HG02759 (cell line): ENCODE results near the gene TMUB1.
"Not testable (repeated sequence)": the region's sequence is repeated elsewhere in the genome, so short reads cannot be mapped to it uniquely, and the experiment has no call there.

ENCODE experiments used
- ATAC-seq: cut with Tn5 transposase; IDR thresholded peaks from one replicate; pipeline ENCODE4 v1.9.1; 2021; ENCODE audit warnings: mild to moderate bottlenecking, moderate library complexity; ENCODE audit not compliant: unreplicated experiment

Gene TMUB1

GRCh38 chr7:151057506-151057988 lies 25.7 kb downstream of the TMUB1 start, which contains the start of gene CDK5:
Gene CDK5 (minus strand): TSS chr7:151057897. CDS start chr7:151057848, 49 bp downstream.
- peak; percentile 12 for ATAC-seq

- ATAC-seq, result no peak
Observed at GRCh38 chr7:151056666-151057505, 26.4 kb downstream of the TMUB1 start.

GRCh38 chr7:151056283-151056665 lies 27.0 kb downstream of the TMUB1 start:
- ATAC-seq, result no peak

GRCh38 chr7:151053751-151054150 lies 29.5 kb downstream of the TMUB1 start:
- ATAC-seq, result no peak

GRCh38 chr7:151053096-151053495 lies 30.2 kb downstream of the TMUB1 start:
- no peak for ATAC-seq

- ATAC-seq, result no peak
Observed at GRCh38 chr7:151051108-151051507, 32.2 kb downstream of the TMUB1 start.

GRCh38 chr7:151048911-151049463 lies 34.3 kb downstream of the TMUB1 start:
- ATAC-seq, result no peak

GRCh38 chr7:151047976-151048815 lies 35.1 kb downstream of the TMUB1 start, which contains the start of gene ASIC3:
Gene ASIC3 (plus strand): TSS chr7:151048531. CDS start chr7:151048886, 355 bp downstream.
- ATAC-seq, result no peak

- no peak for ATAC-seq
Observed at GRCh38 chr7:151046603-151047573, 36.4 kb downstream of the TMUB1 start.

- ATAC-seq, result no peak
Observed at GRCh38 chr7:151045967-151046366, 37.3 kb downstream of the TMUB1 start.

- ATAC-seq, result no peak
Observed at GRCh38 chr7:151045262-151045661, 38.0 kb downstream of the TMUB1 start.

GRCh38 chr7:151043959-151044358 lies 39.3 kb downstream of the TMUB1 start:
- no peak for ATAC-seq

- ATAC-seq, result not testable (repeated sequence)
Observed at GRCh38 chr7:151043449-151043848, 39.8 kb downstream of the TMUB1 start.

- ATAC-seq, result no peak
Observed at GRCh38 chr7:151040616-151041375, 42.5 kb downstream of the TMUB1 start.

GRCh38 chr7:151039850-151040548 lies 43.3 kb downstream of the TMUB1 start:
- ATAC-seq, result no peak

- ATAC-seq, result peak; percentile 59
Observed at GRCh38 chr7:151038951-151039849, 44.1 kb downstream of the TMUB1 start.

- ATAC-seq, result no peak
Observed at GRCh38 chr7:151035902-151036301, 47.4 kb downstream of the TMUB1 start.
